ENCODE measurements around the gene ETDA.
A peak's percentile ranks its signal among the peaks of the same experiment; 100 is the strongest.
"Not testable (repeated sequence)": the region's sequence is repeated elsewhere in the genome, so short reads cannot be mapped to it uniquely, and the experiment has no call there.

Gene ETDA

GRCh38 chrX:135252011-135252518 is at the start of gene ETDA:
Gene ETDA, plus strand, starts transcription at chrX:135252061. Its CDS starts 1,216 bp downstream, at chrX:135253277.
- DNase-seq (ENCODE audit: low read depth): not testable (repeated sequence)

GRCh38 chrX:135206427-135206826 is 45.4 kb upstream of the ETDA start:
- DNase-seq (ENCODE audit: low read depth): not testable (repeated sequence)

GRCh38 chrX:135213200-135213844 is 38.5 kb upstream of the ETDA start:
- DNase-seq (ENCODE audit: low read depth): no peak

GRCh38 chrX:135245989-135246388 is 5.9 kb upstream of the ETDA start:
- DNase-seq (ENCODE audit: low read depth): not testable (repeated sequence)

GRCh38 chrX:135256087-135256684 is 4.3 kb downstream of the ETDA start:
- DNase-seq (ENCODE audit: low read depth): not testable (repeated sequence)

- no peak for DNase-seq (ENCODE audit: low read depth)
Observed at GRCh38 chrX:135256923-135257322, 5.1 kb downstream of the ETDA start.

- no peak for DNase-seq (ENCODE audit: low read depth)
Observed at GRCh38 chrX:135257469-135257868, 5.6 kb downstream of the ETDA start.

GRCh38 chrX:135260976-135261375 is 9.1 kb downstream of the ETDA start:
- not testable (repeated sequence) for DNase-seq (ENCODE audit: low read depth)

- DNase-seq (ENCODE audit: low read depth): not testable (repeated sequence)
Observed at GRCh38 chrX:135263376-135263775, 11.5 kb downstream of the ETDA start.

- DNase-seq (ENCODE audit: low read depth): no peak
Observed at GRCh38 chrX:135264206-135264605, 12.3 kb downstream of the ETDA start.

- no peak for DNase-seq (ENCODE audit: low read depth)
Observed at GRCh38 chrX:135273162-135273561, 21.3 kb downstream of the ETDA start.

- no peak for DNase-seq (ENCODE audit: low read depth)
Observed at GRCh38 chrX:135275973-135276372, 24.1 kb downstream of the ETDA start.

GRCh38 chrX:135287266-135287823 is 35.5 kb downstream of the ETDA start:
- no peak for DNase-seq (ENCODE audit: low read depth)

- DNase-seq (ENCODE audit: low read depth): peak; percentile 32
Observed at GRCh38 chrX:135295238-135295943, 43.5 kb downstream of the ETDA start.

- no peak for DNase-seq (ENCODE audit: low read depth)
Observed at GRCh38 chrX:135295944-135296305, 44.1 kb downstream of the ETDA start.

- no peak for DNase-seq (ENCODE audit: low read depth)
Observed at GRCh38 chrX:135302269-135302873, 50.5 kb downstream of the ETDA start.
